OCI-LY7 (cell line): ENCODE data around the gene NUP205. TPM values are rescaled to one million over a fixed set of nuclear protein-coding genes. Genes with fewer than 3 reads are reported as not detected.

Experiments
- BruUV-seq: library from RNA; stranded (reverse); fragments of 400-500 nt; replicated peaks from 2 replicates; lab custom pipeline; 2021; lab: Mats Ljungman, UMichigan
- CTCF ChIA-PET: fragments of 300-600 bp; sonication (Branson Sonifier 250); formaldehyde crosslinking; loops from one replicate; lab custom pipeline; 2022; ENCODE audit warnings: antibody characterized with exemption; ENCODE audit not compliant: unreplicated experiment; lab: Charles Lee
- POLR2A ChIA-PET: fragments of 300-600 bp; sonication (Branson Sonifier 250); formaldehyde crosslinking; loops from one replicate; lab custom pipeline; 2022; ENCODE audit warnings: antibody characterized with exemption; lab: Charles Lee
- DNase-seq: peaks from one replicate; pipeline ENCODE4 v3.0.0-alpha.2; 2015; ENCODE audit warnings: low spot score
- H2AFZ ChIP-seq: fragments of 200-600 bp; sonication (generic), shearing (Covaris generic); 2 replicates; pipeline ENCODE4 v1.6.1; 2014; ENCODE audit warnings: mild to moderate bottlenecking, antibody characterized with exemption, low read length, moderate library complexity
- H3K27ac ChIP-seq: fragments of 200-600 bp; sonication (generic); 2 replicates; pipeline ENCODE4 v1.5.1; 2014; ENCODE audit warnings: mixed run types, low read depth, mild to moderate bottlenecking, moderate library complexity, low read length, inconsistent platforms; ENCODE audit not compliant: poor library complexity, severe bottlenecking
- H3K36me3 ChIP-seq: fragments of 200-600 bp; sonication (generic); 2 replicates; pipeline ENCODE4 v1.6.1; 2014; ENCODE audit warnings: mild to moderate bottlenecking, antibody characterized with exemption, low read length, moderate library complexity, mixed read lengths; ENCODE audit not compliant: insufficient read depth
- H3K4me1 ChIP-seq: fragments of 200-600 bp; sonication (generic); 2 replicates; pipeline ENCODE4 v1.5.1; 2014; ENCODE audit warnings: mild to moderate bottlenecking, low read length; ENCODE audit not compliant: insufficient read depth, poor library complexity, severe bottlenecking
- H3K4me2 ChIP-seq: fragments of 200-600 bp; sonication (generic); 2 replicates; pipeline ENCODE4 v1.6.1; 2014; ENCODE audit warnings: mild to moderate bottlenecking, low read length
- H3K4me3 ChIP-seq: fragments of 200-600 bp; sonication (generic); 2 replicates; pipeline ENCODE4 v1.5.1; 2014; ENCODE audit warnings: mild to moderate bottlenecking, low read depth, low read length; ENCODE audit not compliant: poor library complexity, severe bottlenecking
- H3K79me2 ChIP-seq: fragments of 200-600 bp; sonication (generic); 2 replicates; pipeline ENCODE4 v1.6.1; 2016; ENCODE audit warnings: low read depth, mild to moderate bottlenecking, low read length, moderate library complexity, mixed read lengths; ENCODE audit not compliant: insufficient read depth
- H3K9me2 ChIP-seq: fragments of 200-600 bp; sonication (generic); 2 replicates; pipeline ENCODE4 v1.6.1; 2016; ENCODE audit warnings: mild to moderate bottlenecking, low read length, mixed read lengths; ENCODE audit not compliant: insufficient read depth
- H3K9me3 ChIP-seq: fragments of 200-600 bp; sonication (generic); 2 replicates; pipeline ENCODE4 v1.6.1; 2014; ENCODE audit warnings: mild to moderate bottlenecking, mixed run types, low read length, mixed read lengths
- H4K20me1 ChIP-seq: fragments of 200-600 bp; sonication (generic); 2 replicates; pipeline ENCODE4 v1.6.1; 2014; ENCODE audit warnings: mild to moderate bottlenecking, antibody characterized with exemption, low read length, moderate library complexity, mixed read lengths; ENCODE audit not compliant: insufficient read depth
- EZH2phosphoT487 ChIP-seq: fragments of 200-600 bp; sonication (generic); IDR thresholded peaks from 2 replicates; pipeline ENCODE4 v1.6.1; 2018; ENCODE audit warnings: low read depth, borderline replicate concordance, mild to moderate bottlenecking, mixed run types, antibody characterized with exemption, low read length, moderate library complexity, mixed read lengths
- intact Hi-C: fragments of 100-400 bp; cut with micrococcal nuclease; formaldehyde crosslinking; loops from one replicate; pipeline ENCODE4 v1.10.0; 2022; ENCODE audit not compliant: unreplicated experiment
- total RNA-seq, 2 experiments: library from RNA; depleted of rRNA in 1 of 2; stranded (reverse); fragments of >200 nt in 1 of 2; shearing (Covaris generic) in 1 of 2; gene quantifications; 2 replicates each; pipeline ENCODE4 v1.2.3, GENCODE V29; 2014 to 2022
- TF ChIP-seq, protein P1 (sequence below): fragments of 200-600 bp; sonication (generic); conservative IDR thresholded peaks from 2 replicates; pipeline ENCODE4 v1.5.1; 2014; ENCODE audit warnings: mild to moderate bottlenecking, antibody characterized with exemption, low read length, moderate library complexity, mixed read lengths

Gene NUP205
- total RNA-seq, 2 experiments from 2014 or later: 115 to 132 TPM

DNA sequence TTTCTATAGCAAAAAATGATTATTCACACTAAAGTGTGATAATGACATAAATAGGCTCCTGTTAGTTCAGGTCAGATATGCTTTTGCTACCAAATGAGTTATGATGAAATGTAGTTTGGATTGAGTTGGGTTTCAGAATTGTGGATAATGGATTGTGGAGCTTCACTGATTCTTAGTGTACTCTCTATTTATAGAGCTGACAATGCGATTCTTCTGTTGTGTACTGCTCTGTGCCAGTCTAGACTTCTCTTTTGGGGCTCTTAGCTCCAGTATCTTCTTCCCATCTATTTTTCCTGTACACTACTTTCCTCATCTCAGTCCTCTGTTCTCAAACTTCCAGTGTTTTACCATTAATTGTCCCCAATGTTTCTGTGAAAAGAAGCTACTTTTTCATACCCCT is 112.1 kb downstream of the NUP205 start:
- peaks cover 16% of the 10 kb centered on the region for H3K9me3 ChIP-seq

DNA sequence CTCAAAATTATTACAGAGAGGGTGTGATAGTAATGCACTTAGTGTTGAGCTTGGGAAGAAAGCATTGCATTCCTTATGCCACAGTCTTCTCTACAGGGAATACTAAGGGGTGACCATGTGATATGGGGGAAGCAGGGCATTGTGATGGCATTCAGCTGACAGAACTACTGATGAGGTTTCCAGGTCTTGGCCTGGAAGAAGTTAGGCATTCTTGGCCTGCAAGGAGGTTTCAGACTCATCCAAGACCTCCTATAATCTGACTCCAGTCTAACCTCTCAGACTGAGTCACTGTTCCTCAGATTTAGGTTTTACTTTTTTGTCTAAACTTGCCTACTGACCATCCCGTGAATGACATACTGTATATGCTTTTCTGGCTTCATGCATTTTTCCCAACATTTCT is 112.5 kb downstream of the NUP205 start:
- H3K4me2 ChIP-seq: no peak overlapping the region
- no peak overlapping the region for H3K4me3 ChIP-seq
- no peaks in the 10 kb centered on the region for H3K4me1 ChIP-seq
- H3K27ac ChIP-seq: no peak overlapping the region
- POLR2A ChIA-PET: interaction anchor here (0.7 kb wide), 1 partner anchor 1593 kb away, joined by 3 read pairs; no protein-coding TSS in a partner anchor
- intact Hi-C loops: loop anchor here (10.0 kb wide), 1 partner anchor 335 kb away; no protein-coding TSS in a partner anchor
- no peaks in the 10 kb centered on the region for H3K79me2 ChIP-seq
- no TSS peak for BruUV-seq
- H3K9me2 ChIP-seq: no peaks in the 10 kb centered on the region
- peaks cover 16% of the 10 kb centered on the region for H3K9me3 ChIP-seq
- no peak for DNase-seq
- H2AFZ ChIP-seq: no peak overlapping the region
- H3K36me3 ChIP-seq: peaks cover 33% of the 10 kb centered on the region
- CTCF ChIA-PET: no interaction called here
- no peaks in the 10 kb centered on the region for H4K20me1 ChIP-seq
- TF ChIP-seq, protein P1, sequence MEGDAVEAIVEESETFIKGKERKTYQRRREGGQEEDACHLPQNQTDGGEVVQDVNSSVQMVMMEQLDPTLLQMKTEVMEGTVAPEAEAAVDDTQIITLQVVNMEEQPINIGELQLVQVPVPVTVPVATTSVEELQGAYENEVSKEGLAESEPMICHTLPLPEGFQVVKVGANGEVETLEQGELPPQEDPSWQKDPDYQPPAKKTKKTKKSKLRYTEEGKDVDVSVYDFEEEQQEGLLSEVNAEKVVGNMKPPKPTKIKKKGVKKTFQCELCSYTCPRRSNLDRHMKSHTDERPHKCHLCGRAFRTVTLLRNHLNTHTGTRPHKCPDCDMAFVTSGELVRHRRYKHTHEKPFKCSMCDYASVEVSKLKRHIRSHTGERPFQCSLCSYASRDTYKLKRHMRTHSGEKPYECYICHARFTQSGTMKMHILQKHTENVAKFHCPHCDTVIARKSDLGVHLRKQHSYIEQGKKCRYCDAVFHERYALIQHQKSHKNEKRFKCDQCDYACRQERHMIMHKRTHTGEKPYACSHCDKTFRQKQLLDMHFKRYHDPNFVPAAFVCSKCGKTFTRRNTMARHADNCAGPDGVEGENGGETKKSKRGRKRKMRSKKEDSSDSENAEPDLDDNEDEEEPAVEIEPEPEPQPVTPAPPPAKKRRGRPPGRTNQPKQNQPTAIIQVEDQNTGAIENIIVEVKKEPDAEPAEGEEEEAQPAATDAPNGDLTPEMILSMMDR: no peak
- TF ChIP-seq EZH2phosphoT487: no peak

More for the DNA sequence above, 112.1 kb downstream of the NUP205 start:
- Histone ChIP-seq H3K36me3 (peaks cover 33% of the 10 kb centered on the region), H3K4me1 (no peaks in the 10 kb centered on the region), H3K27ac (no peak overlapping the region), H3K79me2 (no peaks in the 10 kb centered on the region), H3K4me3 (no peak overlapping the region), H3K9me2 (no peaks in the 10 kb centered on the region), H4K20me1 (no peaks in the 10 kb centered on the region), H2AFZ (no peak overlapping the region), H3K4me2 (no peak overlapping the region)
- CTCF ChIA-PET: no interaction called here
- BruUV-seq: no TSS peak
- POLR2A ChIA-PET: interaction anchor here (0.6 kb wide), 1 partner anchor 1847 kb away, joined by 3 read pairs; no protein-coding TSS in a partner anchor
- no peak for TF ChIP-seq EZH2phosphoT487
- TF ChIP-seq, protein P1: no peak
- DNase-seq: no peak
- intact Hi-C loops: loop anchor here (10.0 kb wide), 2 partner anchors 335 to 685 kb away; partner anchors contain the start of gene AGBL3

DNA sequence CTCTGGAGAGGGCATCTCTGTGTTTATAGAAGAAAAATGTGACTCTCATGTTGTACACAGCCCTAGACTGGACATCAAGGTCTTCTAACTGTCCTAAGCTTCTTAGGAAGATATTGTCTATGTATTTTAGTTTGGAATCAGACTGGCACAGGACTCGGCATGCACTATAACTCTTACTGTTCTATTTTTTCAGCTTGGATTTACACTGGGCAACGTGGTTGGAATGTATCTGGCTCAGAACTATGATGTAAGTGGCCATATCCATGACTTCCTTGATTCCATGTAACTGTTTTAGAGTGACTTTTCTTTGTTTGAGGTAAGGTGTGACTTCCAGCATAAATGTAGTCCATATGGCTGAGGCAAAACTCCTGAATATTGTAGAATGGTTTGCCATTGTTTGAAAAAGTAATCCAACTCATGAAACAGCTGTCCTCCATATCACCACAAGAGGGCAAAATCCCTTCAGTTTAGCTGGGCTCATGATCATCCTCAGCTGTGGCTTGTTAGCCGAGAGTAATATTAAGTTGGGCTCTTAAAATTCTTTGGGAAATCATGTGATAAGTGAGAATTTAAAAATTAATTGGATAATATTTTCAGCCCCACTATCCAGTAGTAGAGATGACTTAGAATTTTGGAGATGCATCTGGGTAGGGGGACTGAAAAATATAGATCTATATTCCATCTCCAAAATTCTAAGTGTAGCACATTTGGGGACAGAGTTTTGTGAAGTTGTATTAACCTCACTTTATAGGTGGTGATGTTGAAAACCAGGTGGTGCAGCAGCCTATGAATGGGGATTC is 115.0 kb downstream of the NUP205 start:
- H3K9me2 ChIP-seq: no peaks in the 10 kb centered on the region
- BruUV-seq: no TSS peak
- H3K27ac ChIP-seq: no peak overlapping the region
- H3K9me3 ChIP-seq: peaks cover 16% of the 10 kb centered on the region
- H4K20me1 ChIP-seq: no peaks in the 10 kb centered on the region
- POLR2A ChIA-PET: interaction anchor here (1.0 kb wide), 1 partner anchor 11 kb away, joined by 3 read pairs; no protein-coding TSS in a partner anchor
- H3K4me3 ChIP-seq: no peak overlapping the region
- no peaks in the 10 kb centered on the region for H3K79me2 ChIP-seq
- peak; percentile 50 for DNase-seq
- no peaks in the 10 kb centered on the region for H3K4me1 ChIP-seq
- TF ChIP-seq, protein P1: peak; percentile 91
- no peak for TF ChIP-seq EZH2phosphoT487
- no peak overlapping the region for H3K4me2 ChIP-seq
- CTCF ChIA-PET: no interaction called here
- no peak overlapping the region for H2AFZ ChIP-seq
- intact Hi-C loops: loop anchor here (10.0 kb wide), 1 partner anchor 332 kb away; no protein-coding TSS in a partner anchor
- H3K36me3 ChIP-seq: peaks cover 33% of the 10 kb centered on the region
